SKM-1 (cell line): ENCODE data around the gene SYT13.

Experiments
- DNase-seq: peaks from one replicate; lab custom pipeline; 2025; ENCODE audit not compliant: unreplicated experiment; lab: John Stamatoyannopoulos, UW

The SYT13 gene

DNA sequence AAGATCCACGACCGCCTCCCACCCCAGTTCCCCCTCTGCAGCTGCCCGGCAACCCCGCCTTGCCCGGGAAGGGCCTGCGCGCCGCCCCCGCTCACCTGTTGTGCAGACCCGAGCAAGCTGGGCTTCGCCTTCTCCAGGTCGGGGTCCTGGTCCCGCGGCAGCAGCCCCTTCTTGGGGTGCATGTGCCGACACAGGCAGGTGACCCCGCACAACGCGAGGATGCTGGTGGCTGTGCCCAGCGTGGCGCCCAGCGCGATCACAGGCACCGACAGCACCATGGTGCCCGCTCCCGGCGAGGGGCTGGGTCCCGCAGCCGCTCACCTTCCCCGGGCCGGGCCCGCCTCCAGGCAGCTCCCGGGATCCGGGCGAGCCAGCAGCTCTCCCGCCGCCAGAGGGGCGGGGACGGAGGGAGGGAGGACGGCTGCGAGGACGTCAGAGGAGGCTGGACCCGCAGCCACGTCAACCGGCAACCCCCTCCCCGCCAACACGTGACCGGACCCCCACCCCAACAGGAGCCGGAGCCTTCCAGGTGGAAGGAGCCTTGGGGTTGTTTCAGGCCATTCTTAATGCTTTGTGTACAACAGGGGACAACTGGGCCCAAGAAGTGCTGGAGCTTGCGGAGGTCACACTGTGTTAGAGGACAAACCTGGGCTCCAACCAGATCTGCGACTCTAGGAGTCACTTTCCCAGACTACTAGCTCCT, at the start of gene SYT13:
SYT13 (minus strand) TSS at position 412 of the 703 bp plus-strand sequence; CDS start at position 278, 134 bp downstream.
- DNase-seq = no peak

GRCh38 chr11:45335434-45335833, 49.3 kb upstream of the SYT13 start:
- DNase-seq = no peak

GRCh38 chr11:45334836-45335235, 48.7 kb upstream of the SYT13 start:
- no peak for DNase-seq

DNA sequence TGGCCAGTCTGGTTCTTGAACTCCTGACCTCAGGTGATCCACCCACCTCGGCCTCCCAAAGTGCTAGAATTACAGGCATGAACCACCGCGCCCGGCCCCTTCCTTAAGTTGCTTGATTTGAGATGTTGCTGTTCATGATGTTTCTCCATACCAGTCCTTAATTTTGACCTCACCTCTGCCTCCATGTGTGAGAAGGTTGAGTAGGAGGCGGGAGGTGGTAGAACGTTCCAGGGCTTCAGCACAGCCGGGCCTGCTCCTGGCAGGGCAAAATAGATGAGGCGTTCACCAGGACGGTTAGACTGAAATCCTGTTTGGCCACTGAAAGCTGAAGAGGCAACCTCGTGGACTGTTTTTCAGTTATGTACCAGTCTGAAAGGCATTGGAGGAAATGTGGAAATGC, 48.3 kb upstream of the SYT13 start:
- no peak for DNase-seq

GRCh38 chr11:45333001-45333971, 47.1 kb upstream of the SYT13 start:
- DNase-seq = no peak

- DNase-seq = no peak
Observed at GRCh38 chr11:45332276-45332934, 46.3 kb upstream of the SYT13 start.

GRCh38 chr11:45331839-45332238, 45.7 kb upstream of the SYT13 start:
- no peak for DNase-seq

DNA sequence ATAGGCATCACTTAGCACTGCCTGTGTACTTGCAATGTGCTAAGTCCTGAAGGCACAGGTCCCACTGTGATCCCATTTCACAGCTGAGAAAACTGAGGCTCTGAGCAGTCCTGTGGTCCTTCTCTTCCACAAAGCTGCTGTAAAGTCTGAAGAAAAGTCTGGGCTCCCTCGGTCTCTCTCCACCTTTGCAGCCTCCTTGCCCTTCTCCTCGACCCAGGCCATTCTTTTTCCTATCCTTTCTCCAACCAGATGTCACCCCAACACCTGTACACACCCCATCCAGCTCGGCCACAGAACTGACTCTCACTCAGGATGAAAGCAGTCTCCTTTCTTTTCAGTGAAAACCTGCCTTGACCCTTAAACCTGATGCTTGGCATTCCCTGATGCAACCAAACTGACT, 42.6 kb upstream of the SYT13 start:
- DNase-seq = no peak

- no peak for DNase-seq
Observed at GRCh38 chr11:45324459-45324858, 38.3 kb upstream of the SYT13 start.

DNA sequence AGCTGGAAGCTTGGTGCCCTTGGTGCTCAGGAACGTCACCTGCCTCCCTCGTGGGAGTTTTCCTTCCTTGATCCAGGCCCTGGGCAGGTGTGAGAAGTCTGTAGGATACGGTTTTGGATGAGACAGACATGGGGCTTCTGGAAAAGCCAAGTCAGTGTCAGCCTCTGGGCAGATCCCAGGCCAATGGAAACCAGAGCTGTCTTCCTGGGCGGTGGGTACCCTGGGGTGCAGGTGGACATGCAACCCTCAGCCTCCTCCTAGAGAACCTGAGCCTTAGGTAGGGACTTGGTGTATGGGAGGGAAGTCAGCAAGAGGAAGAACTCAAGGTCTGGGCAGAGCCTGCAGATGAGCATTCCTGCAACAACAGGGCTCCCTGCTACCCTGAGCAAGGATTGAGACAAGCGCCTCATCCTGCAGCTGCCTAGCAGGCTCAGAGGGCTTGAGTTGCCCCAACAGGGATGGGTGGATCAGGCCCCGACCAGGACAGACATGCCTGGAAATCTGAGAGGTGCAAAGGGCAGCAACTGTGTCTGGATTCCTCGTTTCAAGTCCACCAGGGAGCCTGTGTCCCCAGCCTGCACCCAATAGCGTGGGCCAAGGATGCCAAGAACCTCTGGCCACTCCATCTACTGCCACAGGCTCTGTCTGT, 37.6 kb upstream of the SYT13 start:
- no peak for DNase-seq

- no peak for DNase-seq
Observed at GRCh38 chr11:45322891-45323600, 36.9 kb upstream of the SYT13 start.

- DNase-seq = no peak
Observed at GRCh38 chr11:45322111-45322705, 36.1 kb upstream of the SYT13 start.

GRCh38 chr11:45321669-45322068, 35.5 kb upstream of the SYT13 start:
- DNase-seq = no peak

- no peak for DNase-seq
Observed at GRCh38 chr11:45321031-45321595, 35.0 kb upstream of the SYT13 start.

DNA sequence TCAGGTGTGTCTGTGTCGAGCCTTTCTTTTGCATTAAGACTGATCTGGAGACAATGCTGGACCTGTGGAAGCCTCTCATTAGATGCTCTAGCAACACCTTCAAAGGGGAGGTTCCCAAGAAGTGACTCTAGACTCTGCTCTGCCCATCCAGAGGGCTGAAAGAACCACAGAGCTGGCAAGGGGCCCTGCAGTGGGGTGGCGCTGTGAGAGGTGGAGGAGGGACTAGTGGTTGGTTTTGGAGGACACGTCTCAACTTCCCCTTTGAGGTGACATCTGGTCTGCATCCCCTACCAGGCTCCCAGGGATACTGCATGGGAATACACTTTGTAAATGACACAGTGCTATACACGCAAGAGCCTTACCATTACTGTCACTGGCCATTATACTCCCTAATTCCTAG, 34.2 kb upstream of the SYT13 start:
- no peak for DNase-seq

DNA sequence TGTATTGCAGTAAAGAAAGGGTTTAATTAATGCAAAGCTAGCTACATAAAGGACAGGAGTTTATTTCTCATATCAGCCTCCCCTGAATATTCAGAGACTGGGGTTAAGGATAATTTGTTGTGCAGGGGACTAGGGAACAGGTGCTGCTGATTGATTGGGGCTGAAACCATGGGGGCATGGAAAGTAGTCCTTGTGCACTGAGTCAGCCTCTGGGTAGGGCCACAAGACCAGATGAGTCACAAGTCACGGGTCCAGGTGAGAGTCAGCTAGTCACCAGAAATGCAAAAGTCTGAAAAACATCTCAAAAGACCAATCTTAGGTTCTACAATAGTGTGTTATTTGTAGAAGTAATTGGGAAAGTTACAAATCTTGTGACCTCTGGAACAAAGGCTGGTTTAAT, 32.9 kb upstream of the SYT13 start:
- no peak for DNase-seq

GRCh38 chr11:45318516-45318915, 32.4 kb upstream of the SYT13 start:
- no peak for DNase-seq

DNA sequence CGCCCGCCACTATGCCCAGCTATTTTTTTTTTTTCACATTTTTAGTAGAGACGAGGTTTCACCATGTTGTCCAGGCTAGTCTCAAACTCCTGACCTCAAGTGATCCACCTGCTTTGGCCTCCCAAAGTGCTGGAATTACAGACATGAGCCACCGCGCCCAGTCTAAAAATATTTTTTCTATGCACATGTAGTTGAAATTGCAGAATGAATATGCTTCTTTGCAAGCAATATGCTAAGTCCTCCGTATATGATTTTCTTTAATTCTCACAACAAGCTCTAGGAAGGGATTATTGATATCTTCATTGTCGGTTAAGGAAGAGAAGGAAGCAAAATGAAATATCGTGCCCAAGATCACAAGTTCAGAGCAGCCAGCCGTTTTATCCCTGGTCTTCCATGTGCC, 30.1 kb upstream of the SYT13 start:
- no peak for DNase-seq

GRCh38 chr11:45314900-45315299, 28.8 kb upstream of the SYT13 start:
- no peak for DNase-seq
